GM20431 (cell line): ENCODE results near the gene DSG1.
"Not testable (repeated sequence)": the region's sequence is repeated elsewhere in the genome, so short reads cannot be mapped to it uniquely, and the experiment has no call there.

ENCODE experiments used
- in situ Hi-C: fragments of 300-500 bp; cut with MseI, MboI; formaldehyde crosslinking; loops from one replicate; pipeline ENCODE4 v1.15.0; 2020; ENCODE audit warnings: low sequenced_read_pairs; ENCODE audit not compliant: unreplicated experiment

DSG1 gene

GRCh38 chr18:31317860-31318259, at the start of gene DSG1:
Gene DSG1, plus strand, starts transcription at chr18:31318160. Its CDS starts 141 bp downstream, at chr18:31318301.
- in situ Hi-C loops = no loop called here

DNA sequence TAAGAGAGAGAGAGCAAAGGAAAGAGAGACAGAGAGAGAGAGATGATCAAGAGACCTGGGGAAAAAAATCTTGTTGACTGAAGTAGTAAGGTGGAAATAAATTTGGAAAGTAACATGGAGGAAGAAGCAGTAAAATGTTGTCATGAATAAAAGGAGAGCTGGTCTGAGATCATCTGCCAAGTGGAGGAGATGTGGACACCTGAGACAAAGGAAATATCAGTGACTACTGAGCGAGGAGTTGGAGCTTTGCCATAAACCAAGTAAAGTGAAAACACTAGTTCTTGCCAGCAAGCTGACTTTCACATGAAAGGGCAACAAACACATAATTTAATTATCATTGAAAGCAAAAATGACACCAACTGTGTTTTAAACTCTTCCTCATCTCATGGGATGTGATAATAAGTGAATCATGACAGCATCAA, 49.0 kb upstream of the DSG1 start:
- in situ Hi-C loops = no loop called here

DNA sequence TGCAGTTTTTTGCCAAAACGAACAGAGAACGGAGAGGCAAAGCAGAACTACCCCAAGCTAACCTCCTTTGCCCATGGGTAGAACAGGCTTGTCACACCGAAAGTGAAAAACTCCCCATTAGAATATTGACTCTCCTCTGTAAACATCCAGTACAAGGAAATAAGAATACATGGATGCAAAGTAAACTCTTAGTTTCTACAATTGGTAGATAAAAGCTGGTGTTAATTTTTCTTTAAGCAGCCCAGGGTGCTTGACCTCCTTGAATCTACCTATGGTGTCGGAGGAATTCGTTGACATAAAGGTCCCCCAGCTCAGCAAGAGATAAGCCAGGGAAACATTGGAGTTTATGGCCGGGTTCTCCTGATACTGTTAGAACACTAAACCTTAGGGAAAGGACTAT, 48.4 kb upstream of the DSG1 start:
- in situ Hi-C loops = no loop called here

GRCh38 chr18:31270578-31270977, 47.4 kb upstream of the DSG1 start:
- in situ Hi-C loops = no loop called here

- in situ Hi-C loops = no loop called here
Observed at GRCh38 chr18:31273812-31274527, 44.0 kb upstream of the DSG1 start.

DNA sequence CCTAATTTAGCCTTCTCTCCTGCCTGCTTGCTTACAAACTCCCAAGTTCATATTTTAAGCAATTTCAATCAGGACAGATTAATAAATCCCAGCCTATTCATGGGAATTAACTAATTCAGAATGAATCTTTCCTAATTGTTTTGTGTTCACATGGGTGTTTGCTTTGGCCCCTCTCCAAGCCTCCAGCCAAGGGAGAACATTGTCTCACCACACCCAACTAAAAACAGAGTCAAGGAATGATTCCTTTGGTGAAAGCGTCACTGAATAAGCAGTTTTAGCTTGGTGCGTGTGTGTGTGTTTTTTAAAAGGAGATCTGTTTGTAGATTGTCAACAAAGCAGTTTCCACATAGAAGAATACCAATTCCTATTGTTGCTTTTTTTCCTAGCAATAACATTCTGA, 43.0 kb upstream of the DSG1 start:
- in situ Hi-C loops = no loop called here

DNA sequence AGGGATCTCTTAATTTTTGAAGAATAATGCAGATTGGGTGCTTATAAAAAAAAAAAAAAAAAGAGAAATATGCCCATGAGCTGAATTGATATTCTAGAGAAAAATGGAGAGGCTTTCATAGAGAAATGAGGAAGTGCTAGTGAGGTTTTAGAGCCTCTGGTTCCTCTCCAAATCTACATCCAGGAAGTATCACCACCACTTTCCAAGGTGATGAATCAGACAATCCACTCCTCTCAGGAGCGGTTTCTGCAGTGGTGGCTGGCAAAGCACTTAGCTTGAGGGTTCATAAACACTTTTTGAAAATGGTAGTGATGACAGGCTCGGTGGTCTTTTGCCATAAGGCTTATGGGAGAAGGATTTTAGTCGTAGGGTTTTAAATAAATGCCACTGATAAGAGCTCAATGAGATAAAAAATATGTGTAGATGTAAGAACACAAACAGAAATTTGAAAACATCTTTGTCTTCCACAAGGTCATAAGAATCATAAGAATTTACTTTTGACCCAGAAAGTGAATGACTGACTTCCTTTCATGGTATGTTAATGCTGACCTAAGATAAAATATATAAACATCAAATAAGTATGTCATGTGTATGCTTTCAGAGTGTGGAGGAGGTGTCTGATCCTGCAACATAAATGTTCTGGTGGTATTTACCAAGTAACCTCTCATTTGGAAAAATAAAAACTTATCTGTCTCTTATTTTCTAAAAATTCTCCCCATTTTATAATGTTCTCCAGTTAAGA, 42.1 kb upstream of the DSG1 start:
- in situ Hi-C loops = no loop called here

- in situ Hi-C loops = no loop called here
Observed at GRCh38 chr18:31278609-31279071, 39.3 kb upstream of the DSG1 start.

DNA sequence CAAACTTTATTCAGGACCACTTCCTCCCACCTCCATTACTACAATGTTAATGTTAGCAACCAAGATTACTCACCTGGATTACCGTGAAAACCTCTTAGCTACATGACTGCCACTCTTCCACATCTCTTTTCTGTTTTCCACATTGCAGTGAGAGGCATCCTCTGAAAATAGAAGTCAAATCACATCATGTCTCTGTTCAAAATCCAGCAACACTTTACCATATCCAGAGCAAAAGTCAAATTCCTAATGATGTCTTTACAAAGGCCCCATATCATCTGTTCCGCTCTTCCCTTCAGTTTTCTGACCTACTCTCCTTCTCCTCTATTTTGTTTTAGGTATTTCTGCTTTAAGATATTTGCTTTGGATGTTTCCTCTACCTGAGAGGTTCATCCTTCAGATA, 37.5 kb upstream of the DSG1 start:
- in situ Hi-C loops = no loop called here

- in situ Hi-C loops = no loop called here
Observed at GRCh38 chr18:31281437-31281836, 36.5 kb upstream of the DSG1 start.

DNA sequence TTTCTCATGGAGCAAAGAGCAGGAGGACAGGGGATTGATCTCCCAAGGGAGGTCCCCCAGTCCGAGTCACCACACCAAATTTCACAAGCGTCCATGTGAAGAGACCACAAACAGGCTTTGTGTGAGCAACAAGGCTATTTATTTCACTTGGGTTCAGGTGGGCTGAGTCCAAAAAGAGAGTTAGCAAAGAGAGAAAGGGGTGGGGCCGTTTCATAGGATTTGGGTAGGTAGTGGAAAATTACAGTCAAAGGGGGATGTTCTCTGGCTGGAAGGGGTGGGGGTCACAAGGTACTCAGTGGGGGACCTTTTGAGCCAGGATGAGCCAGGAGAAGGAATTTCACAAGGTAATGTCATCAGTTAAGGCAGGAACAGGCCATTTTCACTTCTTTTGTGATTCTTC, 28.5 kb upstream of the DSG1 start:
- in situ Hi-C loops = not testable (repeated sequence)

GRCh38 chr18:31291688-31292087, 26.3 kb upstream of the DSG1 start:
- in situ Hi-C loops = no loop called here

- in situ Hi-C loops = no loop called here
Observed at GRCh38 chr18:31294199-31294747, 23.7 kb upstream of the DSG1 start.

- in situ Hi-C loops = no loop called here
Observed at GRCh38 chr18:31297248-31297647, 20.7 kb upstream of the DSG1 start.

DNA sequence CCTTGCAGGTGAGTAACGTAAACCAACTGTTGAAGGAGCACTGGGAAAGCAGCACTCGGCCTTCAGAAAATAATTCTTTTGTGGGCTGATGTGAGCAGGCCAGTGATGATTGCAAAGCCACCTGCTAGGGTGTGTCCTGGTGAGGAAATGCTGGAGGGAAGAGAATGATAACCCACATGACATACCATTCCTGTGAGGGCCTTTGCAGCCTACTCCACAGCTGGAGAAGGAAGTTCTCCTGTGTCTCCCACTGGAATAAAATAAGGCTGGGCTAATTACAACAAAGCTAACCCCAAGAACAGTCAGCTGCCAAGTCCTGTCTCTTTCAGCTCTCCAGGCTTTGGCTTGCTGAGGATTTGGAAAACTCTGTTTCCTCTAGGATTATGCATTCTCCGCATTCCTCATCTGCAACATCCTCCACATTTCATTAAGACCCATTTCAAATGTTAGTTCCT, 16.7 kb upstream of the DSG1 start:
- in situ Hi-C loops = no loop called here

- in situ Hi-C loops = no loop called here
Observed at GRCh38 chr18:31302991-31303390, 15.0 kb upstream of the DSG1 start.

GRCh38 chr18:31303771-31304170, 14.2 kb upstream of the DSG1 start:
- in situ Hi-C loops = no loop called here

DNA sequence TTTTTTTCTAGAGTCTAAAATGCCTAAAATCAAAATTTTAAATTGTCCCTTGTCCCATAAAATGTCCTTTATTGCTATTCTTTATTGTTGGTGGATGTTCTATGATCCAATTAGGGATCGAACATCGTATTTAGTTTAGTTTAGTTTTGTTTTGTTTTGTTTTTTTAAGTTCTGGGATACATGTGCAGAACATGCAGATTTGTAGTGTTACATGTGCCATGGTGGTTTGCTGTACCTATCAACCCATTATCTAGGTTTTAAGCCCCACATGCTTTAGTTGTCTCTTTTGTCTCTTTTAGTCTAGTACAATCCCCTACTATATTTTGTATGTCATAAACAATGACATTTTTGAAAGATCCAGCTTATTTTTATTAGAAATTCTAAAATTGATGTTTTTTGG, 8.8 kb upstream of the DSG1 start:
- in situ Hi-C loops = no loop called here

GRCh38 chr18:31316974-31317373, 986 bp upstream of the DSG1 start:
- in situ Hi-C loops = no loop called here

- in situ Hi-C loops = no loop called here
Observed at GRCh38 chr18:31321719-31322118, 3.8 kb downstream of the DSG1 start.

DNA sequence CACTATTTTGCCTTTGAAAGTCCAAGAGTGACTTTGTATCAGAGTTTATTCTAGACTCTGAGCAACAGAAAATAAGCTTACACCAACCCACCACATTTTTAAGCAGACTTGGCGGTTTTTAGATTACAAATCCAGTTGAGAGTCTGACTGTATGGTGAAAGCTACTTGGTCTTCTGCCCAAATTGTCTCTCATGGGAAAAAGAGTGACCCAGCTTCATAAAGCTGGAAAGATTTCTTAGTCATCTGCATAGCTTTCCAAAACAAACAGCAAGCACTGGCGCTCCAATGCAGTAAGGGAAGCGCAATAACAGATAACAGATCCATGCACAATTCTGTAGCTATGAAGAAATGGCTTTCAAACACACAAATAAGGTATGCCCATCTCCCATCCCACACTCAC, 7.1 kb downstream of the DSG1 start:
- in situ Hi-C loops = no loop called here
